ENCODE measurements around the gene B3GALT6. TPM values are rescaled to one million over a fixed set of nuclear protein-coding genes. Genes with fewer than 3 reads are reported as not detected.

The B3GALT6 gene
- total RNA-seq, 1 donor from 2014 or later = 30.2 TPM

DNA sequence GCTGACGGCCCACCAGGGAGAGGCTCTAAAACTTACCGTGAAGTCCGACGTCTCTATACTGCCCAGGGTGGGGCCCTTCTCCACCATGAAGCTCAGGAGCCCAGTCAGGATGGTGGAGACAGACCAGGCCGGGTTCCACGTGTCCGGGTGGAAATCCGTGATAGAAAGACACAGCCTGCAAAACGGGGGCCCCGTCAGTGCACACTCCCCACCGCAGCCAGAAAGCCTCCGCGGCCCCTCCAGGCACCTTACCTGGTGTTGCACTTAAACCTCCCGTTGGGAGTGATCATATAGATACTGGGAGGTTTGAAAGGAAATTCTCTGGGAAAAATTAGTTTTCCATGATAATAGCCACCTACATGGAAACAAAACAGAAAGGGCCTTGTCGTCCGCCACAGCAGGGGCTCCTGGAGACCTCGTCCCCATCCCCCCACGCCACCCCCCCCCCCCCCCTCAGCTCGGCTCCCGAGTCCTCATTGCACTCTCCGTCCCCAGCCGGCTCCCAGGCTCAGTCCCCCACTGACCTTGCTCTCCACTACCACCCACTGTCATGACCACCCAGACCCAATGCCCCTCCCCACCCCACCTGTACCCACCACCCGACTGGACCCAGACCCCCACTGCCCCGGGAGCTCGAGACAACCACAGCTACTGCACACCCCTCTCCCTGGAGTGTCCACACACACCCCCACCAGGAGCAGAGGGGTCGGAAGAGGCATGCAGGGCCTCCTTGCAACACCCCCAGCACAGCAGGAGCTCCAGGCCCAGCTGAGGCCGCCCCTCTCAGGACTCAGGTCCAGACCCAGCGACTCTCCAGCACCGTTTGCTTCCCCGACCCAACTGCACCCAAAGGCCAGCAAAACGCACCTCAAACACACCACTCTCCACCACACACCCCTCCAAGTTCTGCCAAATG lies 25.2 kb downstream of the B3GALT6 start:
- peaks cover 16% of the 10 kb centered on the region for H3K36me3 Mint-ChIP-seq
- no peaks in the 10 kb centered on the region for H3K9me3 Mint-ChIP-seq
- H3K27ac Mint-ChIP-seq = no peak overlapping the region
- H3K4me3 Mint-ChIP-seq = no peak overlapping the region
- H3K27me3 Mint-ChIP-seq = no peaks in the 10 kb centered on the region
- DNase-seq (ENCODE audit: extremely low spot score, unreplicated experiment) = no peak
- H3K4me1 Mint-ChIP-seq (ENCODE audit: unreplicated experiment) = no peaks in the 10 kb centered on the region
- TF ChIP-seq, protein P1, sequence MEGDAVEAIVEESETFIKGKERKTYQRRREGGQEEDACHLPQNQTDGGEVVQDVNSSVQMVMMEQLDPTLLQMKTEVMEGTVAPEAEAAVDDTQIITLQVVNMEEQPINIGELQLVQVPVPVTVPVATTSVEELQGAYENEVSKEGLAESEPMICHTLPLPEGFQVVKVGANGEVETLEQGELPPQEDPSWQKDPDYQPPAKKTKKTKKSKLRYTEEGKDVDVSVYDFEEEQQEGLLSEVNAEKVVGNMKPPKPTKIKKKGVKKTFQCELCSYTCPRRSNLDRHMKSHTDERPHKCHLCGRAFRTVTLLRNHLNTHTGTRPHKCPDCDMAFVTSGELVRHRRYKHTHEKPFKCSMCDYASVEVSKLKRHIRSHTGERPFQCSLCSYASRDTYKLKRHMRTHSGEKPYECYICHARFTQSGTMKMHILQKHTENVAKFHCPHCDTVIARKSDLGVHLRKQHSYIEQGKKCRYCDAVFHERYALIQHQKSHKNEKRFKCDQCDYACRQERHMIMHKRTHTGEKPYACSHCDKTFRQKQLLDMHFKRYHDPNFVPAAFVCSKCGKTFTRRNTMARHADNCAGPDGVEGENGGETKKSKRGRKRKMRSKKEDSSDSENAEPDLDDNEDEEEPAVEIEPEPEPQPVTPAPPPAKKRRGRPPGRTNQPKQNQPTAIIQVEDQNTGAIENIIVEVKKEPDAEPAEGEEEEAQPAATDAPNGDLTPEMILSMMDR (conservative IDR thresholded peaks at IDR 0.05) = no peak

- TF ChIP-seq, protein P1 (conservative IDR thresholded peaks at IDR 0.05) = no peak
- Mint-ChIP-seq H3K9me3 (no peaks in the 10 kb centered on the region), H3K4me3 (no peak overlapping the region), H3K27me3 (no peaks in the 10 kb centered on the region), H3K36me3 (peaks cover 12% of the 10 kb centered on the region), H3K27ac (no peak overlapping the region), H3K4me1 (ENCODE audit: unreplicated experiment) (no peaks in the 10 kb centered on the region)
- no peak for DNase-seq (ENCODE audit: extremely low spot score, unreplicated experiment)
These were observed 27.1 kb downstream of the B3GALT6 start for GRCh38 chr1:1259119-1259488.

GRCh38 chr1:1259540-1259939 lies 27.5 kb downstream of the B3GALT6 start:
- Mint-ChIP-seq H3K4me1 (ENCODE audit: unreplicated experiment) (no peaks in the 10 kb centered on the region), H3K27ac (peak overlapping the region; percentile 26), H3K36me3 (peaks cover 12% of the 10 kb centered on the region), H3K4me3 (no peak overlapping the region), H3K27me3 (no peaks in the 10 kb centered on the region), H3K9me3 (no peaks in the 10 kb centered on the region)
- TF ChIP-seq, protein P1 (conservative IDR thresholded peaks at IDR 0.05) = no peak
- DNase-seq (ENCODE audit: extremely low spot score, unreplicated experiment) = no peak

GRCh38 chr1:1259951-1260600 lies 28.0 kb downstream of the B3GALT6 start:
- H3K27ac Mint-ChIP-seq = peak overlapping the region; percentile 26
- H3K27me3 Mint-ChIP-seq = no peaks in the 10 kb centered on the region
- H3K4me3 Mint-ChIP-seq = no peak overlapping the region
- H3K9me3 Mint-ChIP-seq = no peaks in the 10 kb centered on the region
- peaks cover 12% of the 10 kb centered on the region for H3K36me3 Mint-ChIP-seq
- no peaks in the 10 kb centered on the region for H3K4me1 Mint-ChIP-seq (ENCODE audit: unreplicated experiment)
- TF ChIP-seq, protein P1 (conservative IDR thresholded peaks at IDR 0.05) = no peak
- DNase-seq (ENCODE audit: extremely low spot score, unreplicated experiment) = no peak

DNA sequence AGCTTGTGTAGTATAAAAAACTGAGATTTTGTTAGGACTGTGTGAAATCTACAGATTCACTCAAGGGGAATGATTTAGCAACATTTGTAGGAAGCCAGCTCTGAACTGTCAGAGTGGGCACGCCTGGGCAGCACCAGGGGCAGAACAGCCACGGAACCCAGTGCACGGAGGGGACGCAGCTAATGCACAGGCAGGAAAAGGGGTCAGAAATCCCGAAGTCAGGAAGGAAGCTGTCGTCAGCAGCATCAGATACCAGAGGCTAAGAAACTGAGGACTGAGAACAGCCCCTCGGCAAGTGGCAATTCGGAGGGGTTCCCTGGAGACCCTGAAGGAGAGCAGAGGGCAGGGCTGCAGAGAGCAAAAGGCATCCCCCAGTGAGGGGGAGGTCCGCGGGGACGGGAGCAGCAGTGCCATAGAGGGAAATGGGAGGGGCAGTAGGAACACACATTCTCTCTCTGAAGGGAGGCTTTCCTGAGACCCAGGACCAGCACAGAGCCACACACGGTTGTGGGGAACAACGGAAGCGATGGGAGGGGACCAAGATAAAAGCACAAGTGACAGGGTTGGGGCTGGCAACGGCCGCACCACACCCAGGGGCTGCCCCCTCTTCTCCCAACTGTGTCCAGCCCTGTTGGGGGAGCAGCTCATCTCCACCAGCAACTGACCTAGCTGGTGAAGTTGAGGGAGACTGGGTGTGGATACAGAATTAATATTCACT lies 29.0 kb downstream of the B3GALT6 start:
- no peak for DNase-seq (ENCODE audit: extremely low spot score, unreplicated experiment)
- Mint-ChIP-seq H3K27me3 (no peaks in the 10 kb centered on the region), H3K9me3 (no peaks in the 10 kb centered on the region), H3K27ac (no peak overlapping the region), H3K4me3 (no peak overlapping the region), H3K4me1 (ENCODE audit: unreplicated experiment) (no peaks in the 10 kb centered on the region), H3K36me3 (peaks cover 11% of the 10 kb centered on the region)
- TF ChIP-seq, protein P1 (conservative IDR thresholded peaks at IDR 0.05) = no peak
